Measurements from ENCODE around the gene SNRPB2.

Gene SNRPB2

DNA sequence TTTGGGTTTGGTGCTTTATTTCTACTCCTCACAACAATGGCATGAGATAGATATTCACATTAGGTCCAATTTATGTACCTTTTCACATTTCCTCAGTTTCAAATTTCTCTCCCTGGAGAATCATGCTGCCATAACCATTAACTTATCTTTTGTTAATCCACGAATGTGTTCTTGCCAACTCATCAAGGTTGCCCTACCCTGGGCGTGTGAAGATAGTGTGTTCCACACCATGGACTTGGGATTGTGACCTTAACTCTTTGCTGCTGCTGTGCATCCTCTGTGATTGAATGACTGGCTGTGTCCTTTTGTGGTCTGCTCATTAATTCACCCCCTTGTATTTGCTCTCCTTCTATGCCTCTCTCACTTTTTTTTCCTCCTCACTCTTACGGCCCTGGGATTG is 34.2 kb upstream of the SNRPB2 start:
- no peaks in the 10 kb centered on the region for H3K36me3 ChIP-seq (ENCODE audit: control insufficient read depth in 1 of 2, insufficient read depth in 2 of 2, low read length in 2 of 2)
- H3K4me3 ChIP-seq (ENCODE audit: low read depth, low read length), result no peak overlapping the region
- no CpG with 5 or more reads among the region's 3 CpGs for WGBS (ENCODE audit: extremely low coverage, insufficient coverage, insufficient read length)
- DNase-seq, result no peak
- H3K79me1 ChIP-seq (ENCODE audit: low read length), result no peaks in the 10 kb centered on the region
- H4K12ac ChIP-seq (ENCODE audit: low read depth, low read length), result no peak overlapping the region
- H4K91ac ChIP-seq (ENCODE audit: low read depth, low read length), result no peak overlapping the region
- H2AFZ ChIP-seq (ENCODE audit: insufficient read depth, low read length, poor library complexity), result no peak overlapping the region
- no peak overlapping the region for H4K8ac ChIP-seq (ENCODE audit: low read depth, low read length)
- no peak overlapping the region for H2AK5ac ChIP-seq (ENCODE audit: low read length)
- H2BK5ac ChIP-seq (ENCODE audit: low read depth, low read length, poor library complexity), result no peak overlapping the region
- H3K4me1 ChIP-seq (ENCODE audit: control insufficient read depth in 1 of 2, insufficient read depth in 2 of 2, low read length in 2 of 2), result peaks cover 0 to 4% of the 10 kb centered on the region in 2 experiments
- no peak overlapping the region for H3K4ac ChIP-seq (ENCODE audit: low read depth, low read length)
- no peaks in the 10 kb centered on the region for H3K9me3 ChIP-seq (ENCODE audit: insufficient read depth, low read depth, low read length)
- no peak overlapping the region for H3K18ac ChIP-seq (ENCODE audit: low read length)
- H3K27me3 ChIP-seq (ENCODE audit: insufficient read depth, low read length), result no peaks in the 10 kb centered on the region
- H2BK120ac ChIP-seq (ENCODE audit: insufficient read depth, low read length, poor library complexity), result no peak overlapping the region
- no peaks in the 10 kb centered on the region for H3K79me2 ChIP-seq (ENCODE audit: control insufficient read depth, insufficient read depth, low read length, poor library complexity)
- H3K23ac ChIP-seq (ENCODE audit: low read length), result no peak overlapping the region
- H3K27ac ChIP-seq (ENCODE audit: low read depth, low read length), result no peak overlapping the region
- H3K14ac ChIP-seq (ENCODE audit: low read length), result no peak overlapping the region
- H2BK12ac ChIP-seq (ENCODE audit: low read length), result no peak overlapping the region
- H3K9ac ChIP-seq (ENCODE audit: low read length), result no peak overlapping the region
- no peak overlapping the region for H3K4me2 ChIP-seq (ENCODE audit: low read length)

DNA sequence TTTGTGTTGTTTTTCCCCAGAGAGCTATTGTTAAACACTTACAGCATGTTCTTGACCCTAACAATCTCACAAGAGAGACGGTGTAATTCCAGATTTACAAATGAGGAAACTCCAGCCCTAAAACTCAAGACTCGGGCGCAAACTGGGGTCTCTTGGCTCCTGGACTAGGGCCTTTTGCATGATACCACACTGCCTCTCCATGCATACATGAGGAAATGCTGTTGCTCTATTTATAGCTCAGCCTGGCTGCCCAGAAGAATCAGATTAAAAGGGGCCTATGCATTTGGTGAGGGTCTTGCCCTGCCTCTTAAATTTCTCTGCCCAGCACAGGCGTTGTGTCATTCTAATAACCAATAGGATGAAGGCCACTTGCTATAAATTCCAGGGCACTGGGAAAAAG is 30.5 kb upstream of the SNRPB2 start:
- Histone ChIP-seq H3K79me1 (ENCODE audit: low read length) (no peaks in the 10 kb centered on the region), H2AFZ (ENCODE audit: insufficient read depth, low read length, poor library complexity) (no peak overlapping the region), H2BK12ac (ENCODE audit: low read length) (no peak overlapping the region), H2AK5ac (ENCODE audit: low read length) (no peak overlapping the region), H3K23ac (ENCODE audit: low read length) (no peak overlapping the region), H2BK120ac (ENCODE audit: insufficient read depth, low read length, poor library complexity) (peak overlapping the region; percentile 3), H3K36me3 (ENCODE audit: control insufficient read depth in 1 of 2, insufficient read depth in 2 of 2, low read length in 2 of 2) (no peaks in the 10 kb centered on the region), H4K91ac (ENCODE audit: low read depth, low read length) (no peak overlapping the region), H3K9me3 (ENCODE audit: insufficient read depth, low read depth, low read length) (no peaks in the 10 kb centered on the region), H3K4ac (ENCODE audit: low read depth, low read length) (no peak overlapping the region), H3K27me3 (ENCODE audit: insufficient read depth, low read length) (no peaks in the 10 kb centered on the region), H3K27ac (ENCODE audit: low read depth, low read length) (no peak overlapping the region), H3K4me1 (ENCODE audit: control insufficient read depth in 1 of 2, insufficient read depth in 2 of 2, low read length in 2 of 2) (peaks cover 0 to 10% of the 10 kb centered on the region in 2 experiments), H4K12ac (ENCODE audit: low read depth, low read length) (no peak overlapping the region), H3K4me3 (ENCODE audit: low read depth, low read length) (no peak overlapping the region), H3K9ac (ENCODE audit: low read length) (no peak overlapping the region), H3K18ac (ENCODE audit: low read length) (no peak overlapping the region), H3K14ac (ENCODE audit: low read length) (no peak overlapping the region), H3K4me2 (ENCODE audit: low read length) (no peak overlapping the region), H3K79me2 (ENCODE audit: control insufficient read depth, insufficient read depth, low read length, poor library complexity) (no peaks in the 10 kb centered on the region), H4K8ac (ENCODE audit: low read depth, low read length) (no peak overlapping the region), H2BK5ac (ENCODE audit: low read depth, low read length, poor library complexity) (no peak overlapping the region)
- no CpG with 5 or more reads among the region's 4 CpGs for WGBS (ENCODE audit: extremely low coverage, insufficient coverage, insufficient read length)
- DNase-seq, result no peak

DNA sequence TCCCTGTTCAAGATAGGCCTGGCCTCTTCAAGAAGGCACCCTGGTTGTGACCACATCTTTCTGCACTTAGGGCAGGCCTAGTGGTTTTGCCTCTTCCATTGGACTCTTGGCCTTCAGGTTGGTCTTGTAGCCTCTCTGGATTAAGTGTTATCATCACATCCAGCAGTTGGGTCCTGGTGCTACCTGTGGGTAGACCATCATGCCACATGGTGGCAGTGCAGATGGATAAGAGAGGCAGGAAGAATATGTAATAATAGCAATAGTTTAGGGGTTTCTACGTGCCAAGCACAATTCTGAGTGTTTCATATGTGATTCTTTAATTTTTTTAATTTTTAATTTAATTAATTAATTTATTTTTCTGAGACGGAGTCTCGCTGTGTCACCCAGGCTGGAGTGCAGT is 28.5 kb upstream of the SNRPB2 start:
- H3K27me3 ChIP-seq (ENCODE audit: insufficient read depth, low read length), result no peaks in the 10 kb centered on the region
- no peak overlapping the region for H2BK120ac ChIP-seq (ENCODE audit: insufficient read depth, low read length, poor library complexity)
- H3K36me3 ChIP-seq (ENCODE audit: control insufficient read depth in 1 of 2, insufficient read depth in 2 of 2, low read length in 2 of 2), result no peaks in the 10 kb centered on the region
- peaks cover 0 to 10% of the 10 kb centered on the region in 2 experiments for H3K4me1 ChIP-seq (ENCODE audit: control insufficient read depth in 1 of 2, insufficient read depth in 2 of 2, low read length in 2 of 2)
- H3K14ac ChIP-seq (ENCODE audit: low read length), result no peak overlapping the region
- H3K27ac ChIP-seq (ENCODE audit: low read depth, low read length), result no peak overlapping the region
- no peaks in the 10 kb centered on the region for H3K79me1 ChIP-seq (ENCODE audit: low read length)
- H3K23ac ChIP-seq (ENCODE audit: low read length), result no peak overlapping the region
- no CpG with 5 or more reads among the region's 3 CpGs for WGBS (ENCODE audit: extremely low coverage, insufficient coverage, insufficient read length)
- no peak overlapping the region for H3K4me3 ChIP-seq (ENCODE audit: low read depth, low read length)
- peak overlapping the region; percentile 41 for H4K91ac ChIP-seq (ENCODE audit: low read depth, low read length)
- no peaks in the 10 kb centered on the region for H3K79me2 ChIP-seq (ENCODE audit: control insufficient read depth, insufficient read depth, low read length, poor library complexity)
- H4K12ac ChIP-seq (ENCODE audit: low read depth, low read length), result no peak overlapping the region
- H3K9me3 ChIP-seq (ENCODE audit: insufficient read depth, low read depth, low read length), result peaks cover 6% of the 10 kb centered on the region
- DNase-seq, result peak in 1 of 2 donors; percentile 5
- no peak overlapping the region for H2AK5ac ChIP-seq (ENCODE audit: low read length)
- no peak overlapping the region for H2BK5ac ChIP-seq (ENCODE audit: low read depth, low read length, poor library complexity)
- H4K8ac ChIP-seq (ENCODE audit: low read depth, low read length), result no peak overlapping the region
- H3K18ac ChIP-seq (ENCODE audit: low read length), result no peak overlapping the region
- no peak overlapping the region for H2AFZ ChIP-seq (ENCODE audit: insufficient read depth, low read length, poor library complexity)
- H2BK12ac ChIP-seq (ENCODE audit: low read length), result no peak overlapping the region
- no peak overlapping the region for H3K4me2 ChIP-seq (ENCODE audit: low read length)
- H3K4ac ChIP-seq (ENCODE audit: low read depth, low read length), result no peak overlapping the region
- no peak overlapping the region for H3K9ac ChIP-seq (ENCODE audit: low read length)

DNA sequence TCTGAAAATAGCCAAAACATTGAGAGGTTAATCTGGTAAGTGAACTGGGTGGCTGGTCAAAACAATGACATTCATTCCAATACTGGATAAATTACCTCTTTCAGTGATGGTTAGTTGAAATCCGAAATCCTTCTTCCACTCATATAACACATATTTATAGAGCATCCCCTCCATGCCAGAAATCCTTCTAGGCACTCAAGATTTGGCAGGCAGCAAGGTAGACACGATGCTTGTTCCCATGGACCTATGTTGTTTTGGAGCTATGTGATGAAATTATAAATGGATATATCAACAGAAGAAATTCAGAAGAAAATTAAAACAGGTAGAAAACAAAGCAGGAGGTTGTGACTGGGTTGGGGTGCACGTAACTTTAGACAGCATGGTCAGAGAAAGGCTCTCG is 26.3 kb upstream of the SNRPB2 start:
- H3K4me1 ChIP-seq (ENCODE audit: control insufficient read depth in 1 of 2, insufficient read depth in 2 of 2, low read length in 2 of 2), result peaks cover 0 to 8% of the 10 kb centered on the region in 2 experiments
- no peaks in the 10 kb centered on the region for H3K79me1 ChIP-seq (ENCODE audit: low read length)
- H3K79me2 ChIP-seq (ENCODE audit: control insufficient read depth, insufficient read depth, low read length, poor library complexity), result no peaks in the 10 kb centered on the region
- H3K4ac ChIP-seq (ENCODE audit: low read depth, low read length), result no peak overlapping the region
- no peak overlapping the region for H4K8ac ChIP-seq (ENCODE audit: low read depth, low read length)
- H4K12ac ChIP-seq (ENCODE audit: low read depth, low read length), result no peak overlapping the region
- no CpG with 5 or more reads among the region's 4 CpGs for WGBS (ENCODE audit: extremely low coverage, insufficient coverage, insufficient read length)
- no peak overlapping the region for H4K91ac ChIP-seq (ENCODE audit: low read depth, low read length)
- H2AK5ac ChIP-seq (ENCODE audit: low read length), result no peak overlapping the region
- no peak overlapping the region for H3K14ac ChIP-seq (ENCODE audit: low read length)
- no peak overlapping the region for H2BK5ac ChIP-seq (ENCODE audit: low read depth, low read length, poor library complexity)
- H3K9me3 ChIP-seq (ENCODE audit: insufficient read depth, low read depth, low read length), result peaks cover 8% of the 10 kb centered on the region
- DNase-seq, result no peak
- H2BK120ac ChIP-seq (ENCODE audit: insufficient read depth, low read length, poor library complexity), result no peak overlapping the region
- no peak overlapping the region for H3K9ac ChIP-seq (ENCODE audit: low read length)
- H3K4me3 ChIP-seq (ENCODE audit: low read depth, low read length), result no peak overlapping the region
- no peak overlapping the region for H2AFZ ChIP-seq (ENCODE audit: insufficient read depth, low read length, poor library complexity)
- H3K4me2 ChIP-seq (ENCODE audit: low read length), result no peak overlapping the region
- no peaks in the 10 kb centered on the region for H3K27me3 ChIP-seq (ENCODE audit: insufficient read depth, low read length)
- H3K18ac ChIP-seq (ENCODE audit: low read length), result no peak overlapping the region
- no peak overlapping the region for H3K23ac ChIP-seq (ENCODE audit: low read length)
- H3K27ac ChIP-seq (ENCODE audit: low read depth, low read length), result no peak overlapping the region
- H2BK12ac ChIP-seq (ENCODE audit: low read length), result no peak overlapping the region
- no peaks in the 10 kb centered on the region for H3K36me3 ChIP-seq (ENCODE audit: control insufficient read depth in 1 of 2, insufficient read depth in 2 of 2, low read length in 2 of 2)
